ENCODE data around the gene FAM171A1. TPM values are rescaled to one million over a fixed set of nuclear protein-coding genes. Genes with fewer than 3 reads are reported as not detected.

Gene FAM171A1
- total and polyA plus RNA-seq, 2 donors (not counting 1 experiment from before 2014, with no cell fraction given) = 0.09 TPM; not detected in 1

- Histone ChIP-seq H3K4me2 (replicated peaks; ENCODE audit: low read depth, low read length, poor library complexity, severe bottlenecking) (no peak overlapping the region), H3K27me3 (replicated peaks in 1 of 4; ENCODE audit: control extremely low read depth in 1 of 4, control insufficient read depth in 3 of 4, insufficient read depth in 4 of 4, low read length in 3 of 4) (peaks cover 2 to 41% (median 32%) of the 10 kb centered on the region in 4 experiments), H3K9me3 (ENCODE audit: control extremely low read depth in 1 of 3, control insufficient read depth in 2 of 3, insufficient read depth in 1 of 3, low read length in 2 of 3) (no peaks in the 10 kb centered on the region), H3K4me3 (ENCODE audit: control extremely low read depth in 1 of 5, extremely low read depth in 1 of 5, insufficient read depth in 1 of 5, low read depth in 2 of 5, low read length in 4 of 5) (no peak overlapping the region), H2AFZ (ENCODE audit: insufficient read depth, low read depth, low read length, poor library complexity, severe bottlenecking) (no peak overlapping the region), H3K27ac (ENCODE audit: low read length in 2 of 2) (no peak overlapping the region), H3K9ac (ENCODE audit: low read length) (no peak overlapping the region), H3K4me1 (ENCODE audit: control insufficient read depth in 2 of 2, insufficient read depth in 2 of 2, low read length in 2 of 2) (peaks cover 7 to 10% of the 10 kb centered on the region in 2 donors), H3K36me3 (replicated peaks in 1 of 2; ENCODE audit: control extremely low read depth in 1 of 2, control insufficient read depth in 1 of 2, extremely low read depth in 1 of 2, insufficient read depth in 2 of 2, low read length in 1 of 2) (no peaks in the 10 kb centered on the region), H4K20me1 (ENCODE audit: control insufficient read depth, insufficient read depth, low read length, poor library complexity, severe bottlenecking) (no peaks in the 10 kb centered on the region), H3K79me2 (ENCODE audit: control insufficient read depth, insufficient read depth, low read length) (no peaks in the 10 kb centered on the region)
- TF ChIP-seq CTCF (IDR thresholded peaks at IDR 0.05) = no peak
- no peak for TF ChIP-seq EZH2 (IDR thresholded peaks at IDR 0.05; ENCODE audit: borderline replicate concordance, insufficient read depth, low read depth, low read length, poor library complexity, severe bottlenecking)
- DNase-seq = no peak
- H3K9me3 Mint-ChIP-seq (ENCODE audit: insufficient read depth) = no peaks in the 10 kb centered on the region
- no peak for ATAC-seq (ENCODE audit: low read depth)
- H3K4me3 Mint-ChIP-seq = no peak overlapping the region
- 100% methylated on average over 1 of the region's 7 CpGs for WGBS (ENCODE audit: insufficient coverage)
- peaks cover 10% of the 10 kb centered on the region for H3K4me1 Mint-ChIP-seq
- H3K27ac Mint-ChIP-seq = no peak overlapping the region
- ChIA-PET POLR2A (no interaction called here), CTCF (no interaction called here)
- intact Hi-C loops (cut with micrococcal nuclease) = no loop called here
- peaks cover 51% of the 10 kb centered on the region for H3K27me3 Mint-ChIP-seq
Measured at GRCh38 chr10:15368101-15368855, 2.8 kb downstream of the FAM171A1 start.

- Histone ChIP-seq H3K36me3 (replicated peaks in 1 of 2; ENCODE audit: control extremely low read depth in 1 of 2, control insufficient read depth in 1 of 2, extremely low read depth in 1 of 2, insufficient read depth in 2 of 2, low read length in 1 of 2) (no peaks in the 10 kb centered on the region), H3K9me3 (ENCODE audit: control extremely low read depth in 1 of 3, control insufficient read depth in 2 of 3, insufficient read depth in 1 of 3, low read length in 2 of 3) (no peaks in the 10 kb centered on the region), H3K4me1 (ENCODE audit: control insufficient read depth in 2 of 2, insufficient read depth in 2 of 2, low read length in 2 of 2) (peaks cover 7 to 10% of the 10 kb centered on the region in 2 donors), H3K27ac (ENCODE audit: low read length in 2 of 2) (no peak overlapping the region), H3K4me3 (ENCODE audit: control extremely low read depth in 1 of 5, extremely low read depth in 1 of 5, insufficient read depth in 1 of 5, low read depth in 2 of 5, low read length in 4 of 5) (no peak overlapping the region), H3K4me2 (replicated peaks; ENCODE audit: low read depth, low read length, poor library complexity, severe bottlenecking) (no peak overlapping the region), H3K27me3 (replicated peaks in 1 of 4; ENCODE audit: control extremely low read depth in 1 of 4, control insufficient read depth in 3 of 4, insufficient read depth in 4 of 4, low read length in 3 of 4) (peaks cover 0 to 37% (median 25%) of the 10 kb centered on the region in 4 experiments), H2AFZ (ENCODE audit: insufficient read depth, low read depth, low read length, poor library complexity, severe bottlenecking) (no peak overlapping the region), H3K79me2 (ENCODE audit: control insufficient read depth, insufficient read depth, low read length) (no peaks in the 10 kb centered on the region), H3K9ac (ENCODE audit: low read length) (no peak overlapping the region), H4K20me1 (ENCODE audit: control insufficient read depth, insufficient read depth, low read length, poor library complexity, severe bottlenecking) (no peaks in the 10 kb centered on the region)
- peaks cover 10% of the 10 kb centered on the region for H3K4me1 Mint-ChIP-seq
- ChIA-PET POLR2A (no interaction called here), CTCF (no interaction called here)
- peaks cover 49% of the 10 kb centered on the region for H3K27me3 Mint-ChIP-seq
- ATAC-seq (ENCODE audit: low read depth) (no peak), DNase-seq (no peak)
- no peaks in the 10 kb centered on the region for H3K9me3 Mint-ChIP-seq (ENCODE audit: insufficient read depth)
- H3K4me3 Mint-ChIP-seq = no peak overlapping the region
- no peak overlapping the region for H3K27ac Mint-ChIP-seq
- WGBS (ENCODE audit: insufficient coverage) = 93% methylated on average over 5 of the region's 8 CpGs
- TF ChIP-seq CTCF (IDR thresholded peaks at IDR 0.05) (no peak), EZH2 (IDR thresholded peaks at IDR 0.05; ENCODE audit: borderline replicate concordance, insufficient read depth, low read depth, low read length, poor library complexity, severe bottlenecking) (no peak)
- intact Hi-C loops (cut with micrococcal nuclease) = no loop called here
Measured at GRCh38 chr10:15367296-15368085, 3.6 kb downstream of the FAM171A1 start.
